22Rv1 (cell line): ENCODE measurements around the gene LIMK1.

ENCODE experiments used
- ZFX ChIP-seq: fragments of 450-650 bp; IDR thresholded peaks from 2 replicates; pipeline ENCODE4 v1.6.1; 2017; ENCODE audit warnings: antibody characterized with exemption, borderline replicate concordance
- TF ChIP-seq, protein P1 (sequence below): fragments of 450-650 bp; IDR thresholded peaks from 2 replicates; pipeline ENCODE4 v1.5.1; 2017; ENCODE audit warnings: mild to moderate bottlenecking

DNA sequence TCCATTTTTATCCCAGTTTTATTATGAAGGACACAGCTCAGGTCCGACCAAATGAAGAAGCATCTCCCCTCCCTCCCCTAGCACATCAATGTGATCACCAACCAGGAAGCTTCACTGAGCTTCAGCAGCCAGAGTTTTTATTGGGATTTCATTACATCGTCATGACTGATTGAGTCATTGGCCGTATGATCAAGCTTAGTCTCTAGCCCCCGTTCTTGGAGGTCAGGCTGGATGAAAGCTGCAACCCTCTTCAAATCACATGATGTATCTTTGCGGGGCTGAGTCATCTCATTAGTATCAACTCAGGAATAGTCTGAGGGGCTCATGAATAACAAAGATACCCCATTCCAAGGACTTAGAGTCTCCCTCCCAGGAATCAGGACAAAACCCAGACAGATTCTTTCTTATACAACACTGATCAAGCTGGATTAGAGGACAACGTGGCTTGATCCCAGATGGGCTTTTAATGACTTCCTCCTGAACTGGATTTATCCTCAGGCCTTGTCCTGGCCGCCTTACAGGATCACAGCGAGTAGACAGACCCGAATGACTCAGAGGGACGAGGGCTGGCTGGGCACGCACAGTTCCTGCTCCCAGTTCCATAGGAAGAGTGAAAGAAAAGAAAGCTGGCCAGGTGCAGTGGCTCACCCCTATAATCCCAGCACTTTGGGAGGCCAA is 14.5 kb downstream of the LIMK1 start:
- TF ChIP-seq, protein P1, sequence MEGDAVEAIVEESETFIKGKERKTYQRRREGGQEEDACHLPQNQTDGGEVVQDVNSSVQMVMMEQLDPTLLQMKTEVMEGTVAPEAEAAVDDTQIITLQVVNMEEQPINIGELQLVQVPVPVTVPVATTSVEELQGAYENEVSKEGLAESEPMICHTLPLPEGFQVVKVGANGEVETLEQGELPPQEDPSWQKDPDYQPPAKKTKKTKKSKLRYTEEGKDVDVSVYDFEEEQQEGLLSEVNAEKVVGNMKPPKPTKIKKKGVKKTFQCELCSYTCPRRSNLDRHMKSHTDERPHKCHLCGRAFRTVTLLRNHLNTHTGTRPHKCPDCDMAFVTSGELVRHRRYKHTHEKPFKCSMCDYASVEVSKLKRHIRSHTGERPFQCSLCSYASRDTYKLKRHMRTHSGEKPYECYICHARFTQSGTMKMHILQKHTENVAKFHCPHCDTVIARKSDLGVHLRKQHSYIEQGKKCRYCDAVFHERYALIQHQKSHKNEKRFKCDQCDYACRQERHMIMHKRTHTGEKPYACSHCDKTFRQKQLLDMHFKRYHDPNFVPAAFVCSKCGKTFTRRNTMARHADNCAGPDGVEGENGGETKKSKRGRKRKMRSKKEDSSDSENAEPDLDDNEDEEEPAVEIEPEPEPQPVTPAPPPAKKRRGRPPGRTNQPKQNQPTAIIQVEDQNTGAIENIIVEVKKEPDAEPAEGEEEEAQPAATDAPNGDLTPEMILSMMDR: no peak
- TF ChIP-seq ZFX: no peak
